ENCODE data around the gene TEC. TPM values are rescaled to one million over a fixed set of nuclear protein-coding genes. Genes with fewer than 3 reads are reported as not detected.

The TEC gene
- total RNA-seq, 2 donors from 2014 or later = 4.5 to 12.8 TPM

DNA sequence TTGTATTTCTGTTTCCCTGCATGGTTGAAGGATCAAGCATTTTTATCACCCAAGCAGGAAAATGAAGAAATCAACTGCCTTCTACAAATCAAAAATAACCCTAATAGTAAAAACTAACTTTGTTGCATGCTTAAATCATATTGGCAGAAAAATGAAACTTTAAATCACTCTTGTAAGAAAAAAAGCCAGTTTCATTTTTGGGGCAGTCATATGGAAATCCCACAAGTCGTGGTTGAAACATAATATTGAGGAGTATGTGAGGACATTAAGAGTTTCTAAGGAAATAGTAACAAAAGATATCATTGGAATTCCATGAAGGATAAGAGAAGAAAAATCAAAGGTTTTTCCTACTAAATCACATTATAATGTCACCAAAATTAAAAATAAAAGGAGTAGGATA lies 8.4 kb downstream of the TEC start:
- Histone ChIP-seq H3K4me3 (no peak overlapping the region), H3K4me1 (ENCODE audit: control insufficient read depth in 1 of 2, low read depth in 2 of 2) (peaks cover 0 to 3% of the 10 kb centered on the region in 2 donors), H3K27me3 (replicated peaks; ENCODE audit: insufficient read depth) (no peaks in the 10 kb centered on the region), H3K36me3 (no peaks in the 10 kb centered on the region), H3K27ac (no peak overlapping the region), H3K9me3 (no peaks in the 10 kb centered on the region)
- TF ChIP-seq, protein P1, sequence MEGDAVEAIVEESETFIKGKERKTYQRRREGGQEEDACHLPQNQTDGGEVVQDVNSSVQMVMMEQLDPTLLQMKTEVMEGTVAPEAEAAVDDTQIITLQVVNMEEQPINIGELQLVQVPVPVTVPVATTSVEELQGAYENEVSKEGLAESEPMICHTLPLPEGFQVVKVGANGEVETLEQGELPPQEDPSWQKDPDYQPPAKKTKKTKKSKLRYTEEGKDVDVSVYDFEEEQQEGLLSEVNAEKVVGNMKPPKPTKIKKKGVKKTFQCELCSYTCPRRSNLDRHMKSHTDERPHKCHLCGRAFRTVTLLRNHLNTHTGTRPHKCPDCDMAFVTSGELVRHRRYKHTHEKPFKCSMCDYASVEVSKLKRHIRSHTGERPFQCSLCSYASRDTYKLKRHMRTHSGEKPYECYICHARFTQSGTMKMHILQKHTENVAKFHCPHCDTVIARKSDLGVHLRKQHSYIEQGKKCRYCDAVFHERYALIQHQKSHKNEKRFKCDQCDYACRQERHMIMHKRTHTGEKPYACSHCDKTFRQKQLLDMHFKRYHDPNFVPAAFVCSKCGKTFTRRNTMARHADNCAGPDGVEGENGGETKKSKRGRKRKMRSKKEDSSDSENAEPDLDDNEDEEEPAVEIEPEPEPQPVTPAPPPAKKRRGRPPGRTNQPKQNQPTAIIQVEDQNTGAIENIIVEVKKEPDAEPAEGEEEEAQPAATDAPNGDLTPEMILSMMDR (IDR thresholded peaks at IDR 0.05) = no peak
- ATAC-seq (ENCODE audit: insufficient number of reproducible peaks, low FRiP score, low read depth) (no peak), DNase-seq (ENCODE audit: low spot score) (no peak)

DNA sequence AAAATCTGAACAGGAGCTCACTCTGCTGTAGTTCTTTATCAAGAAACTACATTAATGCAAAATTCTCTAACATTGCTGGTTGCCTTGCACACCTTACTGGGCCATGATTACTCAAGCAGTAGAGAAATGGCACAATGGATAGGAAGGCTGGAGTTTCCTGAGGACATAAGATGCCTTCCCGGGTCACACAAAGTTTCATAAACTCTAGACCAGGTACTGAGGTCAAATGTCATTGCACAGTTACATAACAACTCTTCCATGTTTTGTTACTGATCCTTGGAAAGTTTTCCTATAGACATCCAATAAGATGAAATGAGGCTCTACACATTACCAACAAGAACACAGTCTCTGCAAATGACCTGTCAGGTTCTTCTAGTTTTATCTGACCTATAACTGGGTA lies 9.9 kb downstream of the TEC start:
- ATAC-seq (ENCODE audit: insufficient number of reproducible peaks, low FRiP score, low read depth) = no peak
- H3K9me3 ChIP-seq = no peaks in the 10 kb centered on the region
- H3K27me3 ChIP-seq (replicated peaks; ENCODE audit: insufficient read depth) = no peaks in the 10 kb centered on the region
- no peak for DNase-seq (ENCODE audit: low spot score)
- H3K4me3 ChIP-seq = no peak overlapping the region
- peaks cover 0 to 3% of the 10 kb centered on the region in 2 donors for H3K4me1 ChIP-seq (ENCODE audit: control insufficient read depth in 1 of 2, low read depth in 2 of 2)
- no peaks in the 10 kb centered on the region for H3K36me3 ChIP-seq
- no peak overlapping the region for H3K27ac ChIP-seq
- TF ChIP-seq, protein P1 (IDR thresholded peaks at IDR 0.05) = no peak

DNA sequence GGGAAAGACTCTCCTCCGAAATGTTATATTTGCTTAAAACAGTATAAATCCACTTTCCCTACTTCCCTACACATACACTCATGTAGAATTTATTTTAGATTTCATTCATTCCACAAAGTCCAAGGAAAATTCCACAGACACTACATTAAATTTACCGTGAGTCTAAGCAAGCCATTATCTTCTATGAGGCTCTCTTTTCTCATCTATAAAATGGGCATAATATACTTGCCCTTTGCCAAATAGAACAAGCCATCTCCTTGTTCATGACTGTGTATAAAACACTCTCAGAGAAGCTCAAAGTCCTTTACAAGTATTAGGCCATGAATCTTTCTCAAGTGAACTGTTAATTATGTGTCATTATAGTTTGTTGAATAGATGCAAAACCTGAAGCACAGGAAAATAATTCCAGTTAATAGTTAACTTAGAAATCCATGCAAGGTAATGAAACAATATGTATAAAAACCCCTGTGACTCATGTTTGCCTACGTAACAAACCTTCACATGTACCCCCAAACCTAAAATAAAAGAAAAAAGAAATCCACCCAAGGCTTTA lies 10.7 kb downstream of the TEC start:
- ATAC-seq (ENCODE audit: insufficient number of reproducible peaks, low FRiP score, low read depth) = no peak
- no peak overlapping the region for H3K4me3 ChIP-seq
- TF ChIP-seq, protein P1 (IDR thresholded peaks at IDR 0.05) = no peak
- no peak overlapping the region for H3K27ac ChIP-seq
- H3K9me3 ChIP-seq = no peaks in the 10 kb centered on the region
- no peaks in the 10 kb centered on the region for H3K27me3 ChIP-seq (replicated peaks; ENCODE audit: insufficient read depth)
- H3K36me3 ChIP-seq = no peaks in the 10 kb centered on the region
- no peak for DNase-seq (ENCODE audit: low spot score)
- peaks cover 0 to 3% of the 10 kb centered on the region in 2 donors for H3K4me1 ChIP-seq (ENCODE audit: control insufficient read depth in 1 of 2, low read depth in 2 of 2)

DNA sequence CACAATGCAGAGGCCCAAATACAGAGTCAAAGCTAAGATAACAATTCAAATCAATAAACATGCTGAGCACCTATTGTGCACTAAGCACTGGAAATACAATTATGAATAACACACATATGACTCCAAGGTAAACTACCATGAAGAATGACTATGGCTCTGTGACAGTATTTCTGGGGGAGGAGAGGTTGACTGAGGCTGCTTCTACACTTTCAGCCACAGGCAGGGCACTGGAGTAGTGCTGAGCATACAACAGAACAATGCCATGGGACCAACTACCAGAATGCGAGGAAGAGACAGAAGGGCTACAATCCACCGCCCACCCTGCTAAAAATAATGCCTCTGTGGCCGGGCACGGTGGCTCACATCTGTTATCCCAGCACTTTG lies 13.7 kb downstream of the TEC start:
- DNase-seq (ENCODE audit: low spot score) (no peak), ATAC-seq (ENCODE audit: insufficient number of reproducible peaks, low FRiP score, low read depth) (no peak)
- TF ChIP-seq, protein P1 (IDR thresholded peaks at IDR 0.05) = no peak

DNA sequence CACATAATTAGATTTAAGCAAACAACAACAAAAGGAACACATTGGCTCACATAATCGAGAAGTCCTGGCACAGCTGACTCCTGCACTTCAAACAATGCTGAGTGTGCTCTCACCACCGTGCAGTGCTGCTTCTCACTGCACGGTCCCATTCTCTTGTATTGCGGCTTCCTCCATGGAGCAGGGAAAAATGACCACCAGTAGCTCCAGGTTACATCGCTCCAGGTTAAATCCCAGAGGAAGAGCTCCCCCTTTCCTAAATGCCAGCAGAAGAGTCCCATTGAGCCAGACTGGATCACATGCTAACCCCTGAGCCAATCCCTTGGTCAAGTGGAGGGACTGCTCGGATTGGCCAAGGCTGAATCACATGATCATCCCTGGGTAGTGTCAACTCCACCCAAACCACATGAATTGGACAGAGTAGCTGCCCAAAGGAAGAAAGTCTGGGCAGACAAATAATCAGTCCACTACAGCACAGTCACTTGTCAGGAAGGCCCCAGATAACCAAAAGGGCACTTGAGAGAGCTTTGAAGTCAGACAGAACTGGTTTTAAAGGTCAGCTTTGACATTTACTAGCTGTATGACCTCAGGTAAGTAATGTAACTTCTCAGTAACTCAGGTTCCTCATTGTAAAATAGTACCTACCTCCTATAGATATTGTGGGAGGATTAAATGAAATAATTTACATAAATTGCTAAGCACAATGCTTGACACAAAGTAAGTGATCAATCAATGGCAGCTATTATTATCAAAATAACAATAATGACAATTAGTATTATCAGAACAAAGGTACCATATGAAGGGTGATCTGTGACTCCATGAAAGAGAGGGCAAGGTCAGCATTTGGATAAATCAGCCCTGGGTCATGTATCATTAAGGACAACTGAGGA lies 14.3 kb downstream of the TEC start:
- TF ChIP-seq, protein P1 (IDR thresholded peaks at IDR 0.05) = no peak
- no peak for ATAC-seq (ENCODE audit: insufficient number of reproducible peaks, low FRiP score, low read depth)
- Histone ChIP-seq H3K4me3 (no peak overlapping the region), H3K27ac (no peak overlapping the region), H3K27me3 (replicated peaks; ENCODE audit: insufficient read depth) (no peaks in the 10 kb centered on the region), H3K36me3 (no peaks in the 10 kb centered on the region), H3K9me3 (no peaks in the 10 kb centered on the region), H3K4me1 (ENCODE audit: control insufficient read depth in 1 of 2, low read depth in 2 of 2) (no peaks in the 10 kb centered on the region)
- DNase-seq (ENCODE audit: low spot score) = no peak

More for the DNA sequence above, 13.7 kb downstream of the TEC start:
- Histone ChIP-seq H3K9me3 (no peaks in the 10 kb centered on the region), H3K4me1 (ENCODE audit: control insufficient read depth in 1 of 2, low read depth in 2 of 2) (no peaks in the 10 kb centered on the region), H3K36me3 (no peaks in the 10 kb centered on the region), H3K4me3 (no peak overlapping the region), H3K27me3 (replicated peaks; ENCODE audit: insufficient read depth) (no peaks in the 10 kb centered on the region), H3K27ac (no peak overlapping the region)

All from thoracic aorta (tissue), 2 donors.